ENCODE data around the gene SLC23A2. TPM values are rescaled to one million over a fixed set of nuclear protein-coding genes. Genes with fewer than 3 reads are reported as not detected.

SLC23A2 gene
- total RNA-seq: 17.3 and 24.8 TPM in 2 replicates

DNA sequence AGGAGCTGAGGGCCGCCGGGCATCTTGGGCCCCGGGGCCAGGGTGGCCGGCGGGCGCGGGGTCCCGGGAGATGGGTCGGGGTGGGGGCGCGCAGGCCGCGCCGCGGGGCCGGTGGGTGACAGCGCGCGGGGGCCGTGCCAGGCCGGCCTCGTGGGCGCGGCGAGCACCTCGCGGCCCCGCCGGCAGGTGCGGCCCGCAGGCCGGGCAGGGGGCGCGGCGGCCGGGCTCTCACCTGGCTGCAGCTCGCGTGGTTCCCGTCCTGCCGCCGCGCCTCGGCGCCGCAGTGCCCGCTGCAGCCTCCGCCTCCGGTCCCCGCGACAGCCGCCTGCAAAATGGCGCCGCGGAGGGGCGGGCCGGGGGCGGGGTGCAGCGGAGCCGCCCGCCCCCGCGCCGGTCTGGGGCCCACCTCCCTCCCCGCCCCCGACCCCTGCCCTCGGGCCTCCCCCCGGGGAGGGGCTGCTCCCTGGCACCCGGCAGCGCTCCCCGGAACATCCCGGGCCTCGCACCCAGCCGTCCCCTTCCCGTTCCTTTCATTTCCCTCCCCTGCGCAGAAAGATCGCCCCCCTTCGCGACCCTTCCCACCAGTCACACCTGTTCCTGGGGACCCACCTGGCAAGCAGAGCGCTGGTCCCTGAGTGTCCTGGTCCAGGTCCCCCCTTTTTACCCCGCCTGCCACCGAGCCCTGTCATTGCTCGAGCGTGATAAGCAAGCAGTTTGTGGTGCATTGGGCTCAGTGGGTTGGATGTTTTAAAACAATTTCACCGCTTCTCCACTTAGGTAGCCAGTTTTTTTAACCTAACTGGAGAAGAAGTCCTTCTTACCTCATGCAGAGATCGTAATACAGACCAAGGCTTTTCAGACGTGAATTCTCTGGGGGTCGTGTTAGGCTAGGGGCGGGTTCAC lies at the start of gene SLC23A2:
Gene SLC23A2 (minus strand): TSS at position 337 of the 903 bp plus-strand sequence. CDS start 68,948 bp downstream, outside the sequence.

Other genes starting within 250 kb of the SLC23A2 start
- 37.8 and 192 TPM in 2 replicates for gene RASSF2, start 177.9 kb downstream of the SLC23A2 start, total RNA-seq
- 82.7 and 83.5 TPM in 2 replicates for gene TMEM230, start 111.6 kb upstream of the SLC23A2 start, total RNA-seq
- 53.1 and 64.5 TPM in 2 replicates for gene PCNA, start 118.4 kb upstream of the SLC23A2 start, total RNA-seq
- gene CDS2, start 125.5 kb upstream of the SLC23A2 start, total RNA-seq: 108 and 109 TPM in 2 replicates

Data from dermis lymphatic vessel endothelial cell (primary cell).